PC-3 (cell line): ENCODE data around the gene CST6. TPM values are rescaled to one million over a fixed set of nuclear protein-coding genes. Genes with fewer than 3 reads are reported as not detected.

Experiments used
- ATAC-seq: fragments of 200-7000 bp; cut with Tn5 transposase; 2 replicates; pipeline ENCODE4 v1.9.1; 2020; ENCODE audit warnings: mild to moderate bottlenecking, moderate library complexity
- BruUV-seq: library from RNA; stranded (reverse); fragments of 400-500 nt; replicated peaks from 2 replicates; lab custom pipeline; 2021; lab: Mats Ljungman, UMichigan
- CTCF ChIA-PET: fragments of 300-600 bp; sonication (Branson Sonifier 250); formaldehyde crosslinking; loops from one replicate; lab custom pipeline; 2022; ENCODE audit warnings: antibody characterized with exemption; lab: Charles Lee
- POLR2A ChIA-PET: fragments of 300-600 bp; sonication (Branson Sonifier 250); formaldehyde crosslinking; loops from one replicate; lab custom pipeline; 2022; ENCODE audit warnings: antibody characterized with exemption; ENCODE audit not compliant: unreplicated experiment; lab: Charles Lee
- DNase-seq: peaks from one replicate; pipeline ENCODE4 v3.0.0-alpha.2; 2015
- H2AFZ ChIP-seq: fragments of 300-600 bp; sonication (generic); 2 replicates; pipeline ENCODE4 v1.6.0; 2016; ENCODE audit warnings: antibody characterized with exemption, low read length
- H3F3A ChIP-seq: fragments of 300-600 bp; sonication (generic); one replicate; pipeline ENCODE4 v1.6.0; 2017; ENCODE audit warnings: antibody characterized with exemption, low read length, control low read depth, mild to moderate bottlenecking; ENCODE audit not compliant: unreplicated experiment
- H3K27ac ChIP-seq: fragments of 300-600 bp; sonication (generic); 2 replicates; pipeline ENCODE4 v1.5.1; 2016; ENCODE audit warnings: mild to moderate bottlenecking, low read length
- H3K27me3 ChIP-seq: fragments of 300-600 bp; sonication (generic); 2 replicates; pipeline ENCODE4 v1.6.1; 2016; ENCODE audit warnings: low read length, mixed read lengths
- H3K36me3 ChIP-seq: fragments of 300-600 bp; sonication (generic); 2 replicates; pipeline ENCODE4 v1.6.1; 2016; ENCODE audit warnings: low read depth, mixed run types, low read length, mixed read lengths
- H3K4me1 ChIP-seq: fragments of 300-600 bp; sonication (generic); 2 replicates; pipeline ENCODE4 v1.5.1; 2016; ENCODE audit warnings: low read length; ENCODE audit not compliant: insufficient read depth
- H3K4me2 ChIP-seq: fragments of 300-600 bp; sonication (generic); 2 replicates; pipeline ENCODE4 v1.6.0; 2016; ENCODE audit warnings: low read length
- H3K4me3 ChIP-seq: fragments of 300-600 bp; sonication (generic); 2 replicates; pipeline ENCODE4 v1.5.1; 2016; ENCODE audit warnings: mild to moderate bottlenecking, low read length, mixed read lengths
- H3K79me2 ChIP-seq: fragments of 300-600 bp; sonication (generic); 2 replicates; pipeline ENCODE4 v1.6.1; 2017; ENCODE audit warnings: low read length, mixed read lengths
- H3K9ac ChIP-seq: fragments of 300-600 bp; sonication (generic); 2 replicates; pipeline ENCODE4 v1.6.0; 2016; ENCODE audit warnings: mild to moderate bottlenecking, low read length
- H3K9me2 ChIP-seq: fragments of 300-600 bp; sonication (generic); replicated peaks from 2 replicates; pipeline ENCODE4 v1.6.1; 2016; ENCODE audit warnings: mixed run types, low read length, mixed read lengths
- H3K9me3 ChIP-seq: fragments of 300-600 bp; sonication (generic); 2 replicates; pipeline ENCODE4 v1.6.1; 2016; ENCODE audit warnings: low read length, mixed read lengths
- H4K20me1 ChIP-seq: fragments of 300-600 bp; sonication (generic); 2 replicates; pipeline ENCODE4 v1.6.1; 2016; ENCODE audit warnings: low read length, mixed read lengths
- CTCF ChIP-seq: fragments of 300-600 bp; sonication (generic); conservative IDR thresholded peaks from 2 replicates; pipeline ENCODE4 v1.5.1; 2017; ENCODE audit warnings: antibody characterized with exemption, low read depth, mild to moderate bottlenecking, low read length
- EZH2 ChIP-seq: fragments of 300-600 bp; sonication (generic); IDR thresholded peaks from one replicate; pipeline ENCODE4 v1.6.1; 2017; ENCODE audit warnings: antibody characterized with exemption, mild to moderate bottlenecking, low read length; ENCODE audit not compliant: unreplicated experiment
- EZH2phosphoT487 ChIP-seq: fragments of 300-600 bp; sonication (generic); IDR thresholded peaks from 2 replicates; pipeline ENCODE4 v1.6.1; 2018; ENCODE audit warnings: mild to moderate bottlenecking, antibody characterized with exemption, low read length, borderline replicate concordance
- intact Hi-C: fragments of 100-400 bp; cut with micrococcal nuclease; formaldehyde crosslinking; loops from 2 replicates; pipeline ENCODE4 v1.9.0; 2023
- total RNA-seq: library from RNA; depleted of rRNA; stranded (reverse); fragments of >200 nt; gene quantifications from 2 replicates; pipeline ENCODE4 v1.2.3, GENCODE V29; 2014

Gene CST6
- total RNA-seq, 1 experiment from 2014 or later = 84.2 TPM

- CTCF ChIA-PET = no interaction called here
Observed at GRCh38 chr11:65976216-65977176, 35.3 kb upstream of the CST6 start.

GRCh38 chr11:65977621-65978390, 34.0 kb upstream of the CST6 start:
- no peak overlapping the region for H3K27ac ChIP-seq
- no peak for DNase-seq
- peaks cover 6% of the 10 kb centered on the region; the same call in 1 of the 2 replicates for H3K4me1 ChIP-seq
- no peaks in the 10 kb centered on the region for H3K79me2 ChIP-seq
- no peak overlapping the region for H3K4me3 ChIP-seq
- ChIA-PET POLR2A (no interaction called here), CTCF (no interaction called here)
- no peaks in the 10 kb centered on the region for H4K20me1 ChIP-seq
- no peaks in the 10 kb centered on the region for H3K9me3 ChIP-seq
- no peaks in the 10 kb centered on the region for H3K9me2 ChIP-seq
- ATAC-seq = no peak
- intact Hi-C loops = no loop called here
- no peaks in the 10 kb centered on the region for H3F3A ChIP-seq
- no peak overlapping the region for H3K9ac ChIP-seq
- no TSS peak for BruUV-seq
- peaks cover 28% of the 10 kb centered on the region for H3K36me3 ChIP-seq
- no peak overlapping the region for H3K4me2 ChIP-seq
- no peaks in the 10 kb centered on the region for H3K27me3 ChIP-seq
- TF ChIP-seq CTCF = no peak
- TF ChIP-seq EZH2phosphoT487 = no peak
- no peak for TF ChIP-seq EZH2
- H2AFZ ChIP-seq = no peak overlapping the region

More at GRCh38 chr11:65976216-65977176, 35.3 kb upstream of the CST6 start:
- H3K9me2 ChIP-seq = no peaks in the 10 kb centered on the region
- no peaks in the 10 kb centered on the region for H3K79me2 ChIP-seq
- peaks cover 36% of the 10 kb centered on the region for H3K36me3 ChIP-seq
- TF ChIP-seq CTCF (no peak), EZH2phosphoT487 (no peak), EZH2 (no peak)
- no peaks in the 10 kb centered on the region for H3F3A ChIP-seq
- DNase-seq = no peak
- no peak overlapping the region for H2AFZ ChIP-seq
- H3K27ac ChIP-seq = no peak overlapping the region
- peaks cover 6% of the 10 kb centered on the region; the same call in 1 of the 2 replicates for H3K4me1 ChIP-seq
- no peaks in the 10 kb centered on the region for H4K20me1 ChIP-seq
- ATAC-seq = no peak
- no peaks in the 10 kb centered on the region for H3K27me3 ChIP-seq
- no peak overlapping the region for H3K9ac ChIP-seq
- intact Hi-C loops = no loop called here
- POLR2A ChIA-PET = no interaction called here
- H3K9me3 ChIP-seq = no peaks in the 10 kb centered on the region
- H3K4me2 ChIP-seq = no peak overlapping the region
- H3K4me3 ChIP-seq = no peak overlapping the region
- no TSS peak for BruUV-seq
